ENCODE data around the gene BID.

Gene BID

GRCh38 chr22:17782621-17783020, 8.4 kb upstream of the BID start:
- FAIRE-seq = no peak

DNA sequence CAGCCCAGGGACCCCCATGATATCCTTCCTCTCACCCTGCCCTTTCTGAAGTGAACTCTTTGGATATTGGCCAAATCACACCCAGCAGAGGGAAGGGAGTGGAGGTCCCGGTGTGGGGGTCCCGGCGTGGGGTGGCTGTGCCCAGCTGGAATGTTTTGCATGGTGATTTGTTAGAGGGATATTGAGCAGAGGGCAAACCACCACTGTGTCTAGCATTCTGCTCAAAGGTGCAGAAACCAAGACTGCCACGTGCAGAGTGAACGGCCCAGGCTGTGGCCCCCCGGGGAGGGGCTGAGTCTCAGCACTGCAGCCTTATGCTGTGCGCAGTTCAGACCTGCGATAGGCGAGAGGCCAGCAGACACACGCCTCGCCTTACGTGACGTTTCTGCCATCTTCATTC, 7.9 kb upstream of the BID start:
- FAIRE-seq = no peak

DNA sequence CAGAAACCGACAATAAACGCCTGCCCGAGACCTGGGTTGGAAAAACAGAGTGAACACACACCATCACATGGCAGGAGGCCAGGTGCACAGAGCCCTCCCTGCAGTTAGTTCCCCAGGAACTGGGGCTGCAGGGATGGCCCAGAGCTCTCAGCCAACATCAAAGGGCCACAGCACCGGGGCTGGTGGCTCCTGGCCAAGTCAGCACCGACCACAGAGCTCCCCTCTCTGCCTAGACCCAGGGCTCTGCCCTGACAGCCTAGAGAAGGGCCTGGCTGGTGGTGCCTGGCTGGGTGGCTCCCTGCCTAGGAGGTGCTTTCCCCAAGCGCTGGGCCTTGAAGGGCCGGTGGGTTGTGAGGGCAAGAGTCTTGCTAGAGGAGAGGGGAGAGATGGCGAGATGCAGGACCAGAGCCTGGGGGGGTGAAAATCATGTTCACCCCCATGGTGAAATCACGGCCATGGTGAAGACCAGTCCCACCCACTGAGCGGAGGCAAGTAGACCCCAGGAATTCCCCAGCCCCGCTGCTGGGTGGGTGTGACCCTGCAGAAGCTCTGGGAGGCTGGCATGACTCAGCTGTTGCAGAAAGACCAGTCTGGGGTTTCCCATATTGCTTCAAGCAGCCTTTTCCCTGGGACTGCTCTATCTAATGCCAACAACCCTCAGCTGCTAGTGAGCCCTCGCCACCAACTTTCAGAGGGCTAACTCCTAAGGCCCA, 7.2 kb upstream of the BID start:
- no peak for FAIRE-seq

- FAIRE-seq = no peak
These were observed 6.6 kb upstream of the BID start for GRCh38 chr22:17780741-17781318.

- no peak for FAIRE-seq
These were observed 6.0 kb upstream of the BID start for GRCh38 chr22:17780116-17780740.

GRCh38 chr22:17779286-17780115, 5.2 kb upstream of the BID start:
- FAIRE-seq = no peak

DNA sequence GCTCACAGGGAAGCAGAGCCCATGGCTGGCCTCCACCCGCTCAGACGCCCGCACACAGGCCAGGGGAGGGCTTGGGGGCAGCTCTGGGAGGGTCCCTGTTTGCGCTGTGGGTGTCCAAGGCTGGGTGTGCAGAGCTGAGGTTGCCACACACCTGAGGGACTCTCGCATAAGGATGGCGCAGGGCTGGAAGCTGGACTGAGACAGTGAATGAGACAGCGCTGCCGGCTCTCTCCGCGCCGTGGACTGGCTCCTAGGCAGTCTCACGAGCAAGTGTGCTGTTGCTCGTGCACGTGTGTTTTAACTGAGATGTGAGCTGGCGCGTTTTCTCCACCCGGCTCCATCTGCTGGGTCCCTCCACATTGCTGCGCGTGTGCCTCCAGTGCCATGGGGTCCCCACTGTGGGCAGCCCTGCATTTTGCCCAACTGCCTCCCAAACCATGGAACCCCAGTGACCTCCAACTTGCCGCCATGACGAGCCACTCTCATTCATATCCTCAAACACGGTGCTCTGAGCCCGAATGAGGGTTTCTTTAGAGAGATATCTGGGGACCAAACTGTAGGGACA, 4.2 kb upstream of the BID start:
- no peak for FAIRE-seq

GRCh38 chr22:17777717-17778044, 3.4 kb upstream of the BID start:
- no peak for FAIRE-seq

GRCh38 chr22:17777005-17777716, 2.9 kb upstream of the BID start:
- FAIRE-seq = no peak

DNA sequence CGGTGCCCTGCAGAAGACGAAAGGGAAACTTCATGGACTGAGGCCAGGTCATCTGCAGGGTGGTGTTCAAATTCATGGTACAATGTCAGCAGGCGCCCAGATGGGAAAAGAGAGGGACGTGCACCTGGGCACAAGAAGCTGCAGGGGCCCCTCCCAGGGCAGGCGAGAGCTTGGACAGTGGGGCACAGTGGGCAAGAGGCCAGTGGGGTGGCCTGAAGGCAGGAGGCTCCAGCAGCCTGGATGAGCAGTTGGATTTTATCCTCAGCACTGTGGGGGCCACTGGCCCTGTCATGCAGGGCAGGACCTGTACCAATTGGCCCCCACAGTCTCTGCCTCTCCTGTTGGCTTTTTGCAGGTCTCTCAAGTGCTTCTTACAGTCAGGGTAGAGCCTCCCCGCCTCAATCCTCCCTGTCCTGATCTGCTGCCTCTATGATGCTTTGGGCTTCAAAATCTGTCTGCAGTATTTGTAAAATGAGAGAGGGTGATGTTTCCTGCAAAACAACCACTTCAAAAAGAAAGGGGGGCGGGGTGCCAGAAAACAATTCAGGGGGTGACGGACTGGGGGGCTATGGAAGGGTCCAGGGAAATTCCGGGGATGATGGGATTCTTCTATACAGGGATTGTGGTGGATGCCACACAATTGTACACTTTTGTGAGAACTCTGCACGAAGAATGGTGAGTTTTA, 1.7 kb upstream of the BID start:
- FAIRE-seq = no peak

DNA sequence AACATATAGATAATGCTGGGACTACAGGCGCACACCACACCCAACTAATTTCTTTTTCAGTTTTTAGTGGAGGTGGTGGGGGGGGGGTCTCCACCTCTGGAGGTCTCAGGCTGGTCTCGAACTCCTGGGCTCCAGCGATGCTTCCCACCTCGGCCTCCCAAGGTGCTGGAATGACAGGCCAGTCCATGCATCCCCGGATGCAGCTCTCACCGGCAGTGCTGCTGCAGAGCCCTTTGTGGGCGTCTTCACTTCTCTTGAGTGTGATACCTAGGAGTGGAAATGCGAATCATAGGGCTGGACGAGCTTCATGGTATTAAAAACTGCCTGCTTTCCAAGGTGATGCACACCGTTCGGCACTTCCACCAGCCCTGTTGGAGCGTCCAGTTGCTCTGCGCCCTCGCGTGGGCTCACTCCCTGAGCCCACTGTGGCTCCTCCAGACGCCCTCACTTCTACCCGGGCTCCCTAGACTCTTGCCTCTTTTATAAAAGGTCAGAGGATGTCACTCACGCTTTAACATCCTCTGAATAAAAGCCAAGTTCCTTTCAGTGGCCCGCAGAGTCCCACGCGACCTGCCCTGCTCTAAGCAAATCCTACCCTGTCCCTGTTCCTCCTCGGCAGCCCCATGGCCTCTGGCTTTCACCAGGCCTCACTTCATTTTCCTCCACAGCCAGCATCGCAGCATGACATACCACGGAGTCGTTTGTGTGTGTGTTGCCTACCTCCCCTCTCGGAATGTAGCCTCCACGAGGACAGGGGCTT, 837 bp upstream of the BID start:
- no peak for FAIRE-seq

DNA sequence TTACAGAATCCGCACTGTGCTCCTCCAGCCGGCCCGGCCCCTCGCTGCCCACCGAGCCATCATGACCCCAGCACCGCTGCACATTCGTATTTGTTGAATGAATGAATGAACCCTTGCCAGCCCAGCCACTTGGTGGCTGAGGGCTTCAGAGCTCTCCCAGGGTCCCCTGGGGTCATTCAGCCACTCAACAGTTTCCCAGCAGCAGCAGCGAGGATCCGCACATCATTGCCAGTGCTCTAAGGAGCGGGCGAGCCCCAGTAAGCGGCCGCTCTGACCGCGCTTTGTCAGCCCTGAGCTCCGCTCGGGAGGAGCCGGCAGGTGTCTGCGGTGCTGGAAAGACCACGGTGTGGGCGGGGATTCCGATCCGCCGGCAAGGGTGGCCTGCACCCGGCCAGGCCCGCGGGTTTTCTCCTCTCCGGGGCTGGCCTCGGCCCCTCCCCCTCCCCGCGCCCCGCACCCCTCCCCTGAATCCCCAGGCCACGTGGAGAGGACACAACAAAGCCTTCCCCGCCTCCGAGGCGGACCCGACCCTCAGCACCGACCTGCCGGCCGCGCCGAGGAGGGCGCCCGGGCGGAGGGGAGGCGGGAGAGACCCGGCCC, 563 bp downstream of the BID start:
- FAIRE-seq = no peak

DNA sequence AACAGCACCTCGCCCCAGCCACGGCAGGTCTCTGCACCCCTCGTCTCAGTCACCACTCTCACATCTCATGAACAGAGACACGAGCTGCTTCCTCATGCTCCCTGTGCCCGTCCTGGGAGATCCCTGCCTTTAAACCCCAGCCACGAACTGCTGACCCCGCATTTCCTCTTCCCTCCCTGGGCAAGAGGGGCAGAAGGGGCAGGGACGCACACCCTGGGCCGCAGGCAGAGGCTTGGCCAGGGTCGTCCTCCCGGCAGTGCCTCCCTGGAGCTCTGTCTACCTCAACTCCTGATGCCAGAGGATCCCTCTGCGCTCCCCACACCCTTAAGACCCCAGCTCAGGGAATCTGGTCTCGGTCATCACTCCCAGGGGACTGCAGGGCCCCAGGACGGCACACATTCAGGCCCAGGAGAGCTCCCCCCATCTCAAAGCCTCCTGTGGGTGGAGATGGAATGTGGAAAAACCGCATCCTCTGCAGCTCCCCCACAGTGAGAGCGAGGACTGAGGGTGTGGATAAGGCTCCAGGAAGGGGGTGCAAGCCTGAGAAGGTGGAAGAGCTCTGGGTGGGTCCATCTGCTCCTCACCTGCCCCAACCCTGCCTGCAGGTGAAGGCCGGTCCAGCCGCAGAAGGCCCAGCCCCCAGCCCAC, 1.2 kb downstream of the BID start:
- no peak for FAIRE-seq

DNA sequence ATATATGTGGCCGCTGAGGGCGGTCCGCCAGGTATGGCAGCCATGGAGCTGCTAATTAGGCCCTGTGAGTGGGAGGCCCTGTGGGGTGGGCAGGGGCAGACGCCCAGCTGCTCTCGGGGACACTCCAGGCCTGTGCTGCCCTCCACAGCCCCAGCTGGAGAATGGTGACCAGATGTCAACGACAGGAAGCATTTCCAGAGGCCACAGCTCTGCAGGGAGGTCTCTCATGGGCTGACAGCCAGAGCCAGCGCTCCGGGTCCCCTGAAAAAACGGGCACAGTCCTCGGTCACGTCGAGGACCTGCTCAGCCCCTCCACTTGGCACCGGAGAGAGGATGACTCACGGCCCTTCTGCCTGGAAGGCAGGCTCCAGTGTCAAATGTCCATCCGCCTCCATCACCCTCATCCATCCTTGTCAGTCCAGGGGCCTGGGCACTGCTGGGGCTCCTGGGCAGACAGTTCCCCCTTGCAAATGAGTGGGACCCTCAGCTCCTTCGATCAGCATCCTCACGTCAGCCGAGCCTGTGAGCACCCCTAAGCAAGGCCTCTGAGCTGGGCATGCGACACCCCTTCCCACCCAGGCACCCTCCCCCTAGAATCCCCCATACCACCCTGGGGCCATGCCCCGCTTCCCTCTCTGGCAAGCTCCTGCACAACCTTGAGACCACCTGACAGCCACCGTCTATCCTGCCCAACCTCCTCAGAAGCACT, 1.9 kb downstream of the BID start:
- FAIRE-seq = no peak

GRCh38 chr22:17770180-17771077, 3.8 kb downstream of the BID start:
- no peak for FAIRE-seq

DNA sequence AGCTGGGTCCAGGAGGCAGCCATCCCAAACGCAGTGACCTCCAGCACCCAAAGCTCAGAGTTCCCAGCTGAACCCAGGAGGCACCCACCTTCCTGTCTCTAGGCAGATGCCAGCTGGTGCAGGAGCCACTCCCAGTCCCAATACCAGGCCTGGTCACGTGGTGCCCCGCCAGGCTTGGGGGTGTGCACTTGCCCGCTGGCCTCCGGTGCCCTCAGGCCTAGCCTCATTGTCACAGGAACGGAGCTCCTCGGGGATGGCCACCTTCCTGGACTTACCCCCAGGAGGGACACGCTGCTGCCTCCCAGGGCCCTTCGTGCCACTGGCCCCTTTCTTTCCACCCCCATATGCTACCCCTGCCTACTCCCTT, 4.6 kb downstream of the BID start:
- no peak for FAIRE-seq

GRCh38 chr22:17769013-17769715, 5.1 kb downstream of the BID start:
- FAIRE-seq = no peak
